HepG2 (cell line): ENCODE results near the gene PRM2. TPM values are rescaled to one million over a fixed set of nuclear protein-coding genes. Genes with fewer than 3 reads are reported as not detected.

Source experiments
- ATAC-seq: fragments of 200-7000 bp; cut with Tn5 transposase; 3 replicates; pipeline ENCODE4 v1.9.1; 2020; ENCODE audit warnings: mild to moderate bottlenecking, moderate library complexity
- BruUV-seq: library from RNA; stranded (reverse); fragments of 400-500 nt; replicated peaks from 2 replicates; lab custom pipeline; 2021; lab: Mats Ljungman, UMichigan
- CTCF ChIA-PET: fragments of 300-600 bp; formaldehyde crosslinking; extraction: SDS; loops from one replicate; lab custom pipeline; 2021; ENCODE audit warnings: low total read pairs, inconsistent platforms, low intra/inter-chr PET ratio; lab: Yijun Ruan, JAX
- POLR2A ChIA-PET: fragments of 350-600 bp; sonication (Branson Sonifier 250); formaldehyde crosslinking; loops from one replicate; lab custom pipeline; 2020; ENCODE audit warnings: antibody characterized with exemption, inconsistent platforms; lab: Yijun Ruan, JAX
- DNase-seq: peaks from one replicate; pipeline ENCODE4 v3.0.0-alpha.2; 2015; ENCODE audit warnings: low spot score
- FAIRE-seq: peaks from 3 replicates; lab custom pipeline; 2011; peaks lifted over from hg19 to GRCh38; lab: Jason Lieb, UNC
- H2AFZ ChIP-seq: one replicate; pipeline ENCODE4 v1.6.1; 2011; ENCODE audit warnings: low read length, inconsistent platforms
- H3K27ac ChIP-seq: fragments of 300-600 bp; 3 replicates; pipeline ENCODE4 v1.8.0; 2011; ENCODE audit warnings: mixed run types, mild to moderate bottlenecking, mixed read lengths, low read length, inconsistent platforms; ENCODE audit not compliant: insufficient read depth; ENCODE audit errors: extremely low read length
- H3K27me3 ChIP-seq, 2 experiments: fragments of 200-600 bp in 1 of 2; 2 replicates in 1 of 2; 3 replicates in 1 of 2; pipeline versions ENCODE4 v1.6.0 to v1.8.0; 2011; ENCODE audit warnings: low read length in 2 of 2, mild to moderate bottlenecking in 2 of 2, moderate library complexity in 2 of 2, inconsistent platforms in 1 of 2; ENCODE audit not compliant: insufficient read depth in 2 of 2, control insufficient read depth in 1 of 2
- H3K36me3 ChIP-seq, 2 experiments: fragments of 200-600 bp in 1 of 2; replicated peaks in 1 of 2; 2 replicates in 1 of 2; 3 replicates in 1 of 2; pipeline versions ENCODE4 v1.5.1 to v1.8.0; 2011; ENCODE audit warnings: low read length in 2 of 2, inconsistent platforms in 1 of 2; ENCODE audit not compliant: insufficient read depth in 2 of 2, control insufficient read depth in 1 of 2
- H3K4me1 ChIP-seq: 2 replicates; pipeline ENCODE4 v1.5.1; 2012; ENCODE audit warnings: low read length, inconsistent platforms; ENCODE audit not compliant: insufficient read depth
- H3K4me2 ChIP-seq: 2 replicates; pipeline ENCODE4 v1.6.0; 2011; ENCODE audit warnings: low read depth, low read length, inconsistent platforms
- H3K4me3 ChIP-seq, 3 experiments: fragments of 200-600 bp in 1 of 3; sonication (generic), shearing (Covaris generic) in 1 of 3; replicated peaks in 1 of 3; 2 replicates each; pipeline ENCODE4 v1.5.1; 2011 to 2016; ENCODE audit warnings: low read length in 3 of 3, inconsistent platforms in 2 of 3, low read depth in 2 of 3, mild to moderate bottlenecking in 2 of 3, control low read depth in 1 of 3, mixed read lengths in 1 of 3; ENCODE audit not compliant: insufficient read depth in 1 of 3
- H3K79me2 ChIP-seq: one replicate; pipeline ENCODE4 v1.6.1; 2011; ENCODE audit warnings: low read length, inconsistent platforms; ENCODE audit not compliant: insufficient read depth
- H3K9ac ChIP-seq: 2 replicates; pipeline ENCODE4 v1.6.0; 2011; ENCODE audit warnings: mild to moderate bottlenecking, low read depth, low read length, inconsistent platforms; ENCODE audit not compliant: insufficient read depth
- H3K9me3 ChIP-seq: 2 replicates; pipeline ENCODE4 v1.5.1; 2012; ENCODE audit warnings: mild to moderate bottlenecking, low read length
- H4K20me1 ChIP-seq: 2 replicates; pipeline ENCODE4 v1.6.0; 2011; ENCODE audit warnings: inconsistent platforms, mild to moderate bottlenecking, low read length, moderate library complexity; ENCODE audit not compliant: insufficient read depth
- EHMT2 ChIP-seq: fragments of 200-600 bp; sonication (generic); IDR thresholded peaks from 2 replicates; pipeline ENCODE4 v1.7.0; 2017; ENCODE audit warnings: antibody characterized with exemption, low read depth, low read length, borderline replicate concordance
- ESRRA ChIP-seq: sonication (generic); formaldehyde crosslinking; IDR thresholded peaks from 2 replicates; pipeline ENCODE4 v1.5.1; 2020; ENCODE audit warnings: mild to moderate bottlenecking, low read depth, missing genetic modification reagents
- GATAD2A ChIP-seq: IDR thresholded peaks from 2 replicates; pipeline ENCODE4 v1.6.1; 2016
- HDAC1 ChIP-seq: sonication (generic); formaldehyde crosslinking; IDR thresholded peaks from 2 replicates; pipeline ENCODE4 v1.5.1; 2020; ENCODE audit warnings: mild to moderate bottlenecking, missing genetic modification reagents
- HNRNPK ChIP-seq: fragments of 200-400 bp; formaldehyde crosslinking; IDR thresholded peaks from 2 replicates; pipeline ENCODE4 v1.6.1; 2018; ENCODE audit warnings: low read length, low read depth, moderate library complexity, mild to moderate bottlenecking; ENCODE audit not compliant: poor library complexity, severe bottlenecking
- PHF21A ChIP-seq: sonication (generic); formaldehyde crosslinking; IDR thresholded peaks from 2 replicates; pipeline ENCODE4 v1.5.0; 2020; ENCODE audit warnings: mild to moderate bottlenecking, missing genetic modification reagents
- SMYD3 ChIP-seq: sonication (generic); formaldehyde crosslinking; IDR thresholded peaks from 2 replicates; pipeline ENCODE4 v1.8.1; 2023; ENCODE audit warnings: mild to moderate bottlenecking, missing genetic modification reagents
- SOX6 ChIP-seq, 2 experiments: fragments of 450-650 bp in 1 of 2; sonication (generic) in 1 of 2; formaldehyde crosslinking in 1 of 2; IDR thresholded peaks; 2 replicates each; pipeline versions ENCODE4 v1.4.0 to v1.6.1; 2017 to 2020; ENCODE audit warnings: antibody characterized with exemption in 1 of 2, mild to moderate bottlenecking in 1 of 2, missing genetic modification reagents in 1 of 2
- ZNF253 ChIP-seq: sonication (generic); formaldehyde crosslinking; IDR thresholded peaks from 2 replicates; pipeline ENCODE4 v1.8.0; 2022; ENCODE audit warnings: mild to moderate bottlenecking, missing genetic modification reagents, borderline replicate concordance
- ZNF343 ChIP-seq: sonication (generic); formaldehyde crosslinking; IDR thresholded peaks from 2 replicates; pipeline ENCODE4 v1.4.0; 2020; ENCODE audit warnings: mild to moderate bottlenecking, missing genetic modification reagents
- ZNF431 ChIP-seq: sonication (generic); formaldehyde crosslinking; IDR thresholded peaks from 2 replicates; pipeline ENCODE4 v1.9.0; 2022; ENCODE audit warnings: missing genetic modification reagents, low read depth, mild to moderate bottlenecking, borderline replicate concordance
- ZNF737 ChIP-seq: sonication (generic); formaldehyde crosslinking; IDR thresholded peaks from 2 replicates; pipeline ENCODE4 v1.5.0; 2020; ENCODE audit warnings: missing genetic modification reagents, mild to moderate bottlenecking, borderline replicate concordance
- WGBS: methylation state at CpG from one replicate; pipeline ENCODE4 v1.1.6; 2017; ENCODE audit warnings: low lambda C conversion rate; 5-methylcytosine and 5-hydroxymethylcytosine counted together
- in situ Hi-C: cut with HindIII; loops from 2 replicates; pipeline ENCODE4 v1.10.0; 2017; ENCODE audit warnings: low pct_unique_long_range_greater_than_20kb; ENCODE audit not compliant: extremely low pct_ligation_motif_present
- intact Hi-C: fragments of 100-400 bp; cut with micrococcal nuclease; formaldehyde crosslinking; loops from one replicate; pipeline ENCODE4 v1.10.0; 2022; ENCODE audit not compliant: unreplicated experiment
- polyA plus RNA-seq, 8 experiments: library from polyadenylated mRNA; depleted of rRNA in 3 of 8; stranded (reverse) in 7 of 8; unstranded in 1 of 8; fragments of >200 nt; fragmentation: Illumina TruSeq in 4 of 8; extraction: Trizol in 4 of 8; gene quantifications; 2 replicates each; pipeline versions ENCODE4 v1.2.1 to v1.2.3, GENCODE V29; 2011 to 2016; ENCODE audit warnings: low read depth in 4 of 8, missing spikeins in 1 of 8, mixed read lengths in 1 of 8; ENCODE audit not compliant: insufficient read depth in 1 of 8
- total RNA-seq, 5 experiments: library from RNA; depleted of rRNA; stranded (reverse); fragments of >200 nt; fragmentation: Illumina TruSeq; extraction: Trizol; gene quantifications; 2 replicates each; pipeline ENCODE4 v1.2.3, GENCODE V29; 2016; ENCODE audit warnings: low read depth in 1 of 5
- TF ChIP-seq, protein P1 (sequence below): sonication (generic); IDR thresholded peaks from 2 replicates; pipeline ENCODE4 v1.6.1; 2016; ENCODE audit warnings: low read depth, borderline replicate concordance
- TF ChIP-seq, protein P2 (sequence below): sonication (generic); formaldehyde crosslinking; conservative IDR thresholded peaks from 2 replicates; pipeline ENCODE4 v1.8.0; 2022; ENCODE audit warnings: low read depth, missing genetic modification reagents
- TF ChIP-seq, protein P3 (sequence below): sonication (generic); formaldehyde crosslinking; conservative IDR thresholded peaks from 2 replicates; pipeline ENCODE4 v1.4.0; 2020; ENCODE audit warnings: missing genetic modification reagents
- TF ChIP-seq, protein P4 (sequence below), 2 experiments: sonication (generic) in 1 of 2; formaldehyde crosslinking in 1 of 2; IDR thresholded peaks; 2 replicates each; pipeline versions ENCODE4 v1.4.0 to v1.6.1; 2018 to 2020; ENCODE audit warnings: missing genetic modification reagents in 2 of 2, borderline replicate concordance in 1 of 2, low read depth in 1 of 2, mild to moderate bottlenecking in 1 of 2, missing biosample characterization in 1 of 2

PRM2 gene
- total and polyA plus RNA-seq, 2 of the 13 experiments (the other 11 are each of a cell fraction or from before 2014, with no cell fraction given): 0.54 TPM; not detected in 1

DNA sequence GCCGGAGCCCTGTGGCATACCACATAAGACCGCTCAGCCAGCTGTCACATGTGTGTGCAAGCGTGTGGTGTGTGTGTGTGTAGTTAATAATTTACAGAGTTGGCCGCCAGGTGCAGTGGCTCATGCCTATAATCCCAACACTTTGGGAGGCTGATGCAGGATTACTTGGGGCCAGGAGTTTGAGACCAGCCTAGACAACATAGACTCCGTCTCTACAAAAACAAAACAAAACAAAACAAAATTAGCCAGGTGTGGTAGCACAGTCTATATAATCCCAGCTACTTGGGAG, 40.6 kb downstream of the PRM2 start:
- WGBS: 6% methylated on average over 5 of the region's 5 CpGs
- Histone ChIP-seq H3K27me3 (peaks cover 1 to 21% of the 10 kb centered on the region in 2 experiments; a peak in 3 of 5 replicates), H3K4me1 (peaks cover 38% of the 10 kb centered on the region), H3K9ac (no peak overlapping the region), H3K27ac (no peak overlapping the region), H3K4me2 (peak overlapping the region; percentile 1; the same call in 1 of the 2 replicates), H3K36me3 (no peaks in the 10 kb centered on the region), H3K9me3 (no peaks in the 10 kb centered on the region), H4K20me1 (no peaks in the 10 kb centered on the region), H3K4me3 (no peak overlapping the region), H2AFZ (no peak overlapping the region), H3K79me2 (no peaks in the 10 kb centered on the region)
- FAIRE-seq: peak; percentile 63
- POLR2A ChIA-PET: interaction anchor here (0.6 to 2.7 kb wide), 6 partner anchors 14 to 61 kb away, joined by 3 to 20 read pairs (median 4); partner anchors contain the start of gene SOCS1
- BruUV-seq: no TSS peak
- in situ Hi-C loops: no loop called here
- peak; percentile 81 for DNase-seq
- peak; percentile 76 for ATAC-seq
- CTCF ChIA-PET: no interaction called here
- intact Hi-C loops: no loop called here
- TF ChIP-seq SMYD3 (CRISPR knock-in tag): no peak
- TF ChIP-seq SOX6 (IDR thresholded peaks at IDR 0.05): no peak
- TF ChIP-seq SOX6 (CRISPR knock-in tag; IDR thresholded peaks at IDR 0.05): peak; percentile 34; the same call in 1 of the 2 replicates
- TF ChIP-seq HNRNPK: no peak
- TF ChIP-seq, protein P1, sequence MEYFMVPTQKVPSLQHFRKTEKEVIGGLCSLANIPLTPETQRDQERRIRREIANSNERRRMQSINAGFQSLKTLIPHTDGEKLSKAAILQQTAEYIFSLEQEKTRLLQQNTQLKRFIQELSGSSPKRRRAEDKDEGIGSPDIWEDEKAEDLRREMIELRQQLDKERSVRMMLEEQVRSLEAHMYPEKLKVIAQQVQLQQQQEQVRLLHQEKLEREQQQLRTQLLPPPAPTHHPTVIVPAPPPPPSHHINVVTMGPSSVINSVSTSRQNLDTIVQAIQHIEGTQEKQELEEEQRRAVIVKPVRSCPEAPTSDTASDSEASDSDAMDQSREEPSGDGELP: peak; percentile 84; the same call in 1 of the 2 replicates
- TF ChIP-seq ZNF343 (CRISPR knock-in tag): no peak
- TF ChIP-seq PHF21A (CRISPR knock-in tag): 0 out of 2 replicates have a peak, but pooled peaks have one; percentile 47
- peak; percentile 26; the same call in 1 of the 2 replicates for TF ChIP-seq HDAC1
- peak; percentile 56 for TF ChIP-seq GATAD2A (CRISPR knock-in tag)
- TF ChIP-seq ZNF253 (CRISPR knock-in tag): 0 out of 2 replicates have a peak, but pooled peaks have one; percentile 5
- no peak for TF ChIP-seq ESRRA (CRISPR knock-in tag)
- no peak for TF ChIP-seq EHMT2
- TF ChIP-seq, protein P2, sequence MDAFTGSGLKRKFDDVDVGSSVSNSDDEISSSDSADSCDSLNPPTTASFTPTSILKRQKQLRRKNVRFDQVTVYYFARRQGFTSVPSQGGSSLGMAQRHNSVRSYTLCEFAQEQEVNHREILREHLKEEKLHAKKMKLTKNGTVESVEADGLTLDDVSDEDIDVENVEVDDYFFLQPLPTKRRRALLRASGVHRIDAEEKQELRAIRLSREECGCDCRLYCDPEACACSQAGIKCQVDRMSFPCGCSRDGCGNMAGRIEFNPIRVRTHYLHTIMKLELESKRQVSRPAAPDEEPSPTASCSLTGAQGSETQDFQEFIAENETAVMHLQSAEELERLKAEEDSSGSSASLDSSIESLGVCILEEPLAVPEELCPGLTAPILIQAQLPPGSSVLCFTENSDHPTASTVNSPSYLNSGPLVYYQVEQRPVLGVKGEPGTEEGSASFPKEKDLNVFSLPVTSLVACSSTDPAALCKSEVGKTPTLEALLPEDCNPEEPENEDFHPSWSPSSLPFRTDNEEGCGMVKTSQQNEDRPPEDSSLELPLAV (CRISPR knock-in tag): no peak
- no peak; the same call in 1 of the 2 replicates for TF ChIP-seq ZNF737
- TF ChIP-seq, protein P3, sequence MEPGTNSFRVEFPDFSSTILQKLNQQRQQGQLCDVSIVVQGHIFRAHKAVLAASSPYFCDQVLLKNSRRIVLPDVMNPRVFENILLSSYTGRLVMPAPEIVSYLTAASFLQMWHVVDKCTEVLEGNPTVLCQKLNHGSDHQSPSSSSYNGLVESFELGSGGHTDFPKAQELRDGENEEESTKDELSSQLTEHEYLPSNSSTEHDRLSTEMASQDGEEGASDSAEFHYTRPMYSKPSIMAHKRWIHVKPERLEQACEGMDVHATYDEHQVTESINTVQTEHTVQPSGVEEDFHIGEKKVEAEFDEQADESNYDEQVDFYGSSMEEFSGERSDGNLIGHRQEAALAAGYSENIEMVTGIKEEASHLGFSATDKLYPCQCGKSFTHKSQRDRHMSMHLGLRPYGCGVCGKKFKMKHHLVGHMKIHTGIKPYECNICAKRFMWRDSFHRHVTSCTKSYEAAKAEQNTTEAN (CRISPR knock-in tag): peak; percentile 90
- TF ChIP-seq, protein P4, sequence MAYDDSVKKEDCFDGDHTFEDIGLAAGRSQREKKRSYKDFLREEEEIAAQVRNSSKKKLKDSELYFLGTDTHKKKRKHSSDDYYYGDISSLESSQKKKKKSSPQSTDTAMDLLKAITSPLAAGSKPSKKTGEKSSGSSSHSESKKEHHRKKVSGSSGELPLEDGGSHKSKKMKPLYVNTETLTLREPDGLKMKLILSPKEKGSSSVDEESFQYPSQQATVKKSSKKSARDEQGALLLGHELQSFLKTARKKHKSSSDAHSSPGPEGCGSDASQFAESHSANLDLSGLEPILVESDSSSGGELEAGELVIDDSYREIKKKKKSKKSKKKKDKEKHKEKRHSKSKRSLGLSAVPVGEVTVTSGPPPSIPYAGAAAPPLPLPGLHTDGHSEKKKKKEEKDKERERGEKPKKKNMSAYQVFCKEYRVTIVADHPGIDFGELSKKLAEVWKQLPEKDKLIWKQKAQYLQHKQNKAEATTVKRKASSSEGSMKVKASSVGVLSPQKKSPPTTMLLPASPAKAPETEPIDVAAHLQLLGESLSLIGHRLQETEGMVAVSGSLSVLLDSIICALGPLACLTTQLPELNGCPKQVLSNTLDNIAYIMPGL (CRISPR knock-in tag; IDR thresholded peaks at IDR 0.05; ENCODE audit: borderline replicate concordance in 1 of 2, low read depth in 1 of 2): 0 out of 4 replicates have a peak, but pooled peaks of 1 of the 2 experiments have one; percentile 22
- TF ChIP-seq ZNF431 (CRISPR knock-in tag): no peak
